MG63 (cell line): ENCODE data around the gene GRB10. TPM values are rescaled to one million over a fixed set of nuclear protein-coding genes. Genes with fewer than 3 reads are reported as not detected.
"Not testable (repeated sequence)": the region's sequence is repeated elsewhere in the genome, so short reads cannot be mapped to it uniquely, and the experiment has no call there.

ENCODE experiments used
- DNase-seq: peaks from one replicate; pipeline ENCODE4 v3.0.0-alpha.2; 2020
- H3K27me3 ChIP-seq: fragments of 250-450 bp; sonication (Bioruptor Pico); 2 replicates; pipeline ENCODE4 v1.5.1; 2020; ENCODE audit warnings: mild to moderate bottlenecking, moderate library complexity
- H3K36me3 ChIP-seq: fragments of 250-450 bp; sonication (Bioruptor Pico); 2 replicates; pipeline ENCODE4 v1.5.1; 2020; ENCODE audit warnings: mild to moderate bottlenecking, moderate library complexity
- H3K4me3 ChIP-seq: fragments of 250-450 bp; sonication (Bioruptor Pico); 2 replicates; pipeline ENCODE4 v1.5.1; 2020; ENCODE audit warnings: mild to moderate bottlenecking, moderate library complexity
- H3K9me3 ChIP-seq: fragments of 250-450 bp; sonication (Bioruptor Pico); 2 replicates; pipeline ENCODE4 v1.5.1; 2020; ENCODE audit warnings: mild to moderate bottlenecking, moderate library complexity
- total RNA-seq: library from RNA; depleted of rRNA; stranded (reverse); fragments of >200 nt; shearing (Covaris generic); gene quantifications from 2 replicates; pipeline ENCODE4 v1.2.3, GENCODE V29; 2014; ENCODE audit warnings: low replicate concordance

Gene GRB10
- total RNA-seq, 1 experiment from 2014 or later = 33.1 TPM

GRCh38 chr7:50599385-50599784 lies 183.3 kb downstream of the GRB10 start:
- DNase-seq = no peak
- Histone ChIP-seq H3K36me3 (peaks cover 17% of the 10 kb centered on the region), H3K4me3 (no peak overlapping the region), H3K9me3 (no peaks in the 10 kb centered on the region), H3K27me3 (no peaks in the 10 kb centered on the region)

DNA sequence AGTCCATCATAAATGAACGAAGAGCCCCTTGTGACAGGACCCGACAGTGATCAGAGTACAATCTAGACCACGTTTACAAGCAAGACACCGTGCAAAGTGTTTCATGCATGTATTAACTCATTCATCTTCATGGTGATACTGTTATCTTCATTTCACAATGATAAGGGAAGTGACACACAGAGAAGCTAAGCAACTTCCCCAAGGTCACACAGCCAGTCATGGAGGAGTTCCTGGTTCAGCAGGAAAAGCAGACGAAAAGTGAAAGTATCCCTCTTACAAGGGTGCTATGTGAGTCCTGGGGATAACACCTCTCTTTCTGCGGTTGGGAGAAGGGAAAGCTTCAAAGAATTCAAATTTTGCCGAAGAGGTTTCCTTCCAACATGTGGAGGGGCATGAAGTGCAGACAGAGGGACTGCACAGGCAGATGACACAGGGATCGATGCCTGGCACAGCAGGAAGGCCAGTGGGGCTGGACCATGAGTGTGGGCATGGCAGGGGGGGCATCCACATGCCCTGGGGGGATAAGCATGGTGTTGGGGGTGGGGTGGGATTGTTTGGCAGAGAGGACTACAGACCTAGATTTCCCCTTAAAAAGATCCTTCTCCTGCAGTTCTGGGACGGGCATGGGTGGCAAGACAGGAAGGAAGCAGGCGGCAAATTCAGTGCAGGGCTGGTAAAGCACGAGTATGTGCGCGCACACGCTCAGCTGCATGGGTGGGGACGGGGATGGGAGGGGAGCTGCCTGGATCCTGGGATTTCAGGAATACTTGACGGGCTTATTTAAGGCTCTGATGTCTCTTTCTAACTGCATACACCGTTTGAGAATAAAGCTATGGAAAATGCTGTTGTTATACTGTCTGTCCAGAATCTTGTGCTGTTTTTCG lies 184.0 kb downstream of the GRB10 start:
- no peaks in the 10 kb centered on the region for H3K27me3 ChIP-seq
- no peaks in the 10 kb centered on the region for H3K9me3 ChIP-seq
- H3K36me3 ChIP-seq = peaks cover 15% of the 10 kb centered on the region
- no peak for DNase-seq
- H3K4me3 ChIP-seq = no peak overlapping the region

- Histone ChIP-seq H3K4me3 (no peak overlapping the region), H3K27me3 (no peaks in the 10 kb centered on the region), H3K9me3 (no peaks in the 10 kb centered on the region), H3K36me3 (peaks cover 11% of the 10 kb centered on the region)
- DNase-seq = no peak
Observed at GRCh38 chr7:50596484-50596883, 186.2 kb downstream of the GRB10 start.

DNA sequence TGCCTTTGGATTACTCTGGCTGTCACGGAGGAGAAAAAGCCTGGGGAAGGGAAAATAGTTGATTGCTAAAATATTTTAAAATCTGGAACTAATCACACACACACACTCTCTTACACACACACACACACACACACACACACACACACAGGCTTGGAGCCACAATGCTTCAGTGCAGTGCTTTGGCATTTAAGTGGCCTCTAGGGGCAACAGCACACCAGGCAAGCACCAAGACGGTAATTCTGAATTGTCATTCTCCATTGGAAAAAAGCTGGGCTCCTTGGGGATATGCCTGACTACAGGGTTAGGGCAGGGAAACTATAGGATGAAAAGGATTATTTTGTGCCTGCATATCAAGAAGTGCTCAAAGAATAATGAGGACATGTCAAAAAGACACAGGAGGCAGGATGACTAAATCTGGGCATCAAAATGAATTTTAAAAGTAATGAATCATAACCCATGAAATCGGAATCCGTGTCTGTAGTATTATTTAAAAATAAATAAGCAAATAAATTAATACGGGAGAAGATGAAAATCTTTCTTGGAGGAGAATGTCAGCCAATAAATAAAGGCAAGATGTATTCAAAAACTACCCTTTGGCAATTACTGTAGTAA lies 187.1 kb downstream of the GRB10 start:
- peaks cover 11% of the 10 kb centered on the region for H3K36me3 ChIP-seq
- H3K4me3 ChIP-seq = no peak overlapping the region
- H3K9me3 ChIP-seq = no peaks in the 10 kb centered on the region
- H3K27me3 ChIP-seq = no peaks in the 10 kb centered on the region
- DNase-seq = peak; percentile 40

DNA sequence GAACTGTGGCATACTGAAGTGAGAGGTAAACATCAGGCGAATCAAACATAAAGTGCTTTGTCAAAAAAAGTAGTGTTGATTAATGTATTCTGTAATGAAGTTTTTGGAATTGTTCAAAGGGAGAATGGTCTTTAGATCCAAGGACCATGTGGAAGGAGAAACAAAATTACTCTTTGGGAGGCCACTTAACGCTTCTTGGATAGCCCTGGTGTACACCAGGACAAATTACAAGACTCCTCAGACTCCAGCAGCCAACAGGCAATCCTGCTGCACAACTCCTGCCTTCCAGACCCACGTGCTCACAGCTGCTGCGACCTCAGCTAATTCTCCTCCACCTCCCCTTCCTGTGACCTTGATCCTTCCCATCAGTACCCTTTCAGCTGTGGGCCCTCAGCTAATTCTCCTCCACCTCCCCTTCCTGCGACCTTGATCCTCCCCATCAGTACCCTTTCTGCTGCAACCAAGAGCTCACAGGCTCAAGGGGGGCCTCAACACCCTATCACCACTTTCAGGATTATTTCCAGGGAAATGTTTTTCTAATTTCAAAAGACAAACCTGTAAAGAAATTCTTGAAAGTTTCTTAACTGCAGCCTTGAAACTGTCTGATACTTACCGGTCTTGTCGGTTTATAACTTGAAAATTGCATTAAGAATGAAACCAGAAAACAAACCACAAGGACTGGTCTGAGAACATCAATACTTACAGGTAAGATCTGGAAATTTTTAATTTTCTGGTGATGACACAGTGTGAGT lies 187.8 kb downstream of the GRB10 start:
- Histone ChIP-seq H3K27me3 (no peaks in the 10 kb centered on the region), H3K9me3 (no peaks in the 10 kb centered on the region), H3K4me3 (no peak overlapping the region), H3K36me3 (peaks cover 7% of the 10 kb centered on the region)
- no peak for DNase-seq

GRCh38 chr7:50594136-50594535 lies 188.6 kb downstream of the GRB10 start:
- no peak for DNase-seq
- no peak overlapping the region for H3K4me3 ChIP-seq
- no peaks in the 10 kb centered on the region for H3K27me3 ChIP-seq
- H3K9me3 ChIP-seq = no peaks in the 10 kb centered on the region
- H3K36me3 ChIP-seq = peaks cover 5% of the 10 kb centered on the region

GRCh38 chr7:50592940-50593339 lies 189.8 kb downstream of the GRB10 start:
- DNase-seq = no peak
- Histone ChIP-seq H3K9me3 (no peaks in the 10 kb centered on the region), H3K27me3 (no peaks in the 10 kb centered on the region), H3K36me3 (peaks cover 5% of the 10 kb centered on the region), H3K4me3 (no peak overlapping the region)

DNA sequence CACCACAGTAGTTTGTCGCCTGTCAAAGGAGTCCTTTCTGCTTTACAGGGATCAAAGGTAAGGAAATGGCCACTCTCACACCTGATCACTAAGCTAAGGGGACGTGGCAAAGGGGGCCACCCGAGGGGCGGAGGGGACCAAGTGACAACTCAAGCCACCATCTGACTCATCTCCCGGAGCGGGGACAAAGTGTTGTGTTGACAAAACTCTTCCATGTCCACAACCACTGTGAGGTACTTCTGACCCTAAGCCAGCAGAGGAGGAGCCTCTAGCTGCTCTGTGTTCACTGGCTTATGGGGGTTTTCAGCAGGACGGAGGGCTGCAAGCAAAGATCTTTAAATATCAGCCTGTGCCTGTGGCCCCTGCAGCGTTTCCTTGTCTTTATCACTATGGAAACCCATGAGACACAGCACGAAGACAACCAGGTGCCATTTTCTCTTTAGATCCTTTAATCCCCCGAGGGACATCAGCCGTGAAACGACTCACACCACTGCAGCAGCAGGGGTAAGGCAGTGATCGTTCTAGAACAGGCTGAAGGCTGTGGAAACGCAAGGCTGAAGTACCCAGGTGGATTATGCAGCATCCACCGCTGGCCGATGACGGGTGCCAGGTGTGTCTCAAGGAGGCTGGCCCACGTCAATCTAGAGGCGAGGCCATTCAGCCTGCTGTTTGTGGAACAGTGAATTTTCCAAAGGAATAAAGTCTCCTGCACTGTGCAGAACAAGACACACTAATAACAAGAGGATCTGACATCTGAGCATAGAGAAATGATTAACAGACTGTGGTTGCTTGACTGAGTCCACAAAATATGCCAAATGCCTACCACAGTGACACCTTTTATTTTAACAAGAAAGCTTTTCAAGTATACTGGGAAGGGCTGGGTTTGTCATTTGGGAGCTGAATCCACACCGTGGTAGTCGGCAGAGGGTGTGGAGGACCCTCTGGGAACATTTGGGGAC lies 190.9 kb downstream of the GRB10 start:
- no peak overlapping the region for H3K4me3 ChIP-seq
- DNase-seq = no peak
- H3K36me3 ChIP-seq = peaks cover 5% of the 10 kb centered on the region
- H3K9me3 ChIP-seq = no peaks in the 10 kb centered on the region
- H3K27me3 ChIP-seq = no peaks in the 10 kb centered on the region

- Histone ChIP-seq H3K36me3 (peaks cover 5% of the 10 kb centered on the region), H3K4me3 (no peak overlapping the region), H3K27me3 (no peaks in the 10 kb centered on the region), H3K9me3 (no peaks in the 10 kb centered on the region)
- DNase-seq = no peak
Observed at GRCh38 chr7:50591098-50591479, 191.6 kb downstream of the GRB10 start.

DNA sequence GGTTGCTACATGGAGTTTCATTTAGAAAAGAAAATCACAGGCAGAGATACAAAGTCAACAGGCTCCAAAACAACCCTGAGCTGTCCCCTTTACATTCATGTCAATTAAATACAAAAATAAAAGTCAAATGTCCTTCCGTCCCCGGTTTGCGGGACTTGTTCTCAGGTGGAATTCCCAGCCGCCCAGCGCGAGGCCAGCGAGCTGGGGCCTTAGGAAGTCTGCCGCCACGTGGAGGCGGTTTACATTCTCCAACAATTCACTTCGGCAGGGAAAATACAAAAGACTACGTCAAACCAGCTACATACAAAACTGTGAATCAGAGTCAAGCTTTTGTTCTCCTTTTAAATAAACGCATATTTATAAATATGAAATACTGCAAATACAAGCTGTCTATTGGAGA lies 192.2 kb downstream of the GRB10 start:
- no peak for DNase-seq
- peaks cover 5% of the 10 kb centered on the region for H3K36me3 ChIP-seq
- no peaks in the 10 kb centered on the region for H3K27me3 ChIP-seq
- H3K9me3 ChIP-seq = no peaks in the 10 kb centered on the region
- H3K4me3 ChIP-seq = no peak overlapping the region

- Histone ChIP-seq H3K27me3 (no peaks in the 10 kb centered on the region), H3K9me3 (no peaks in the 10 kb centered on the region), H3K36me3 (peaks cover under 1% of the 10 kb centered on the region), H3K4me3 (no peak overlapping the region)
- no peak for DNase-seq
Observed at GRCh38 chr7:50589364-50589763, 193.3 kb downstream of the GRB10 start.

DNA sequence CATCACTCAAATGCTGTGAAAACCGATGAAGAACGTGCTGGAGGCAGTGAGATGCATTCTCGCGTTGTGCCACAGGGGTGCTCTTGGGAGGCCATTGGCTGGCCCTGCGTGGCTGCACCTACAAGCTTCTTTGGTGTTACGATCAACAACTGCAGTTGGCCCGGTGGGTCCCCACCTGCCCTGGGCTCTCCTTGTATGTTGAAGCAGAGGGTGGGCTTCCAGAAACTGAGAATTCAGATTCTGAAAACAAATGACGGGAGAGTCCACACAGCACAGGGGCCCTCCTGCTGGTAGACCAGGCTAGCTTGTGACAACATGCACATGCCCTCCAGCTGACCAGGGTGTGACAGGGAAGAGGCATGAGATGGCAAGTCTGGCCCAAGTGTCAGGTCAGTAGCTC lies 193.8 kb downstream of the GRB10 start:
- Histone ChIP-seq H3K9me3 (no peaks in the 10 kb centered on the region), H3K36me3 (no peaks in the 10 kb centered on the region; the same call in none of the 2 replicates), H3K4me3 (no peak overlapping the region), H3K27me3 (no peaks in the 10 kb centered on the region)
- no peak for DNase-seq

DNA sequence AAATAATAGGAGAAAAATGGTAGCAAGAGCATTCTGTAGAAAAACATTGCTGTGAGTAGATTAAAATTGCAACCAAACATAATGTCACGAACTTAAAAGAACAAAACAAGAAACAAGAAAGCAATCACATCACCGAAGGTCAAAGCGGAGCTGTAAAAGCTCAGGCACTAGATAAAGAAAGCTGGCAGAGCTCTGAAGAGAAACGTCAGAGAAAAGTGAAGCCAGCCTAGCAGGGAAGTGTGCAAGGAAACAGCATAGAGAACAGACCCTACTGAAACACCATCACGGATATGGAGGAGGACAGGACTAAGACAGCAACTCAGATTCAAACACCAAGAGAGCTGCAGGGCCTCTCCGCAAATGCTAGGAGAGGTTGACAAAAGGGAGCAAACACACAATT lies 195.0 kb downstream of the GRB10 start:
- Histone ChIP-seq H3K27me3 (no peaks in the 10 kb centered on the region), H3K4me3 (no peak overlapping the region), H3K9me3 (no peaks in the 10 kb centered on the region), H3K36me3 (no peaks in the 10 kb centered on the region; the same call in 1 of the 2 replicates)
- no peak for DNase-seq

DNA sequence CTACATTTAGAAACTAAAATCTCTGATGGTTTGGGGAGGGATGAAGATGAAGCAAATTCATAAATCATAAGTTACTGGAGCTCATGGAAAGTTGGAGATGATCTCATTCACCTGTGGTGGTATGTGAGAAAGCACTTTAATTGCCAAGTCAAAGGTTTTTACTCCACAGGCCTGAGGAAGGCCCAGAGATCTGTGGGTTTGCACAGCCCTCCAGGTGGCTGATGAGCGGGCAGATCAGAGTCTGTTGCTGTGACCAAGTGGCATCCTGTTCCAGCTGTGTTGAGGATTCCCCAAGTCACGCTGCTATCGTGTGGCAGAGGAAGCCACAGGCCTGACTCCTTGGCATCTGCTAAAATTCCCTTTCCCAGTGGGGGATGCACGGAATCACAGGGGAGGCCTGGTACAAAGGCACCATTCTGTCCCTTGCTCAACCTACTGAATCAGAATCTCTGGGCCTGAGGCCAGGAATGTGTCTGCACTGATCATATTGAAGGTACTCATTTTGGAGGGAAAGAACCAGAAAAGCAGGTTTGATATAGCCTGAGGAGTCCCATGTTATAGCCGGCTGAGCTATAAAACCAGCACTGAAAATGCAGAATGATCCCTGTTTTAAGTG lies 197.8 kb downstream of the GRB10 start:
- H3K9me3 ChIP-seq = no peaks in the 10 kb centered on the region
- H3K27me3 ChIP-seq = no peaks in the 10 kb centered on the region
- no peaks in the 10 kb centered on the region for H3K36me3 ChIP-seq
- DNase-seq = no peak
- no peak overlapping the region for H3K4me3 ChIP-seq

- Histone ChIP-seq H3K9me3 (no peaks in the 10 kb centered on the region), H3K36me3 (no peaks in the 10 kb centered on the region), H3K27me3 (no peaks in the 10 kb centered on the region), H3K4me3 (no peak overlapping the region)
- no peak for DNase-seq
Observed at GRCh38 chr7:50584386-50584785, 198.3 kb downstream of the GRB10 start.

- H3K27me3 ChIP-seq = not testable (repeated sequence)
Observed at GRCh38 chr7:50583295-50583694, 199.4 kb downstream of the GRB10 start.

More at GRCh38 chr7:50583295-50583694, 199.4 kb downstream of the GRB10 start:
- not testable (repeated sequence) for H3K36me3 ChIP-seq, DNase-seq, H3K9me3 ChIP-seq, H3K4me3 ChIP-seq
